GM20000 (cell line): Measurements from ENCODE around the gene INSRR.

Experiments
- DNase-seq: peaks from one replicate; pipeline ENCODE4 v3.0.0; 2012; ENCODE audit warnings: low spot score
- CTCF ChIP-seq: IDR thresholded peaks from 2 replicates; pipeline ENCODE4 v1.5.1; 2012; ENCODE audit warnings: mild to moderate bottlenecking, control low read depth; ENCODE audit errors: extremely low read depth, missing control alignments

Gene INSRR

GRCh38 chr1:156873659-156874058, 14.7 kb upstream of the INSRR start:
- no peak for DNase-seq
- TF ChIP-seq CTCF: no peak

DNA sequence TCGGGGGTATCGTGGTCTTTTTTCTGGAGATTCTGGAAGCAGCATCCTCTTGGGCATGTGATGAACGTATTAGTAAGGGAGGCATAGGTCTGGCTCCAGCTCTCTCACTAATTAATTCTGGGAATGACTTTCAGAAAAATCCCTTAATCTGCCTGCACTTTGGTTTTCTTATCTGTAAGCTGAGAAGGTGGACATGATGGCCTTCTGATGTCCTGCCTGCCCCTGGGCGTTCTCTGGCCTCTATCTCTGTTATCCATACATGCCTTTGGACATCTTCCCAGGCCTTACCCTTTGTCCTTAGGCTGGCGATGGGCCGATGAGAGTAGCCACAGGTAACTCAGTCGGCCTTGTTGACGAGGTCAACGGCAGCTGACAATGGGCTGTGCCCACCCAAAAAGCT, 10.5 kb upstream of the INSRR start:
- no peak for DNase-seq
- no peak for TF ChIP-seq CTCF

DNA sequence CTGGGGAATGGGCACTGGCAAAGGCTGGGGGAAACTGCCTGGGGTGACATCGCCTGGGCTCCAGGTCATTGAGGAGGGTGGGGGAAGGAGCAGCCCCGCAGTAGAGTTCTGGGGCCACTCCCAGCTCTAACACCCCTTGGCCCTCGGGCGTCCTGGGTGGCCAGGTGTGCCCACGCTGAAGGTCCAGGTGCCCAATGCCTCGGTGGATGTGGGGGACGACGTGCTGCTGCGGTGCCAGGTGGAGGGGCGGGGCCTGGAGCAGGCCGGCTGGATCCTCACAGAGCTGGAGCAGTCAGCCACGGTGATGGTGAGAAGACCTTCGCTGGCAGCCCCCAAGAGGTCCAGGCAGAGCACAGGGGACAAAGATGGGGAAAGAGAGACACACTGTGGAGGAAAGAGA, 9.4 kb upstream of the INSRR start:
- no peak for DNase-seq
- TF ChIP-seq CTCF: no peak

DNA sequence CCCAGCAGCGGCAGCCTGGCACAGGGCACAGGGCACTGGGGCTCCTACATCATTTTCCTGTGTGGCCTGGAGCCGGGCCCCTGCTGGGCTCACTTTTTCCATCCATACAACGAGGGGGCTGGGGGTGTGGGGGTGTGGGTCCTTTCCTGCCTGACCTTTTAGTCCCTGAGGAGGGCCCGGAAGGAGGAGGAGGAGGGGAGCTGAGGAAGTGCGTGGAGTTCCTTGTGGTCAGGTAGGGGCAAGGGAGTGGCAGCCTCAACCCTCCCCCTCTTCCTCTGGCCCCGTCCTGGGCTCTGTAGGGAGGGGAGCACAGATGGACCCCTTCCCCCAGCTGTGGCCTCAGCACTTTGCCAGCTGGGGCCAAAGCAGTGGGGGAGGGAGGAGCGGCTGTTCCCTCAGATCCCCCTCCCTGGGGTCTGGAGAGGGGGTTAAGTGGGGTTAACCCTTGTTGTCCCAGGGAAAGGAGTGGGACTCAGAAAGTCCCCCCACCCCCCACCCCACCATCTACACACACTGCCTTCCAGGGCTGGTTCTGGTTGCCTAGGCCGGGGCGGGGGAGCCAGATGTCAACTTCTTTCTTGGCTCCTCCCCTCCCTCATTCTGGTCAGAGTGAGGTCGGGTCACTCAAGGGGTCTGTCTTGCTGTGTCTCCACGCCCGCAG, 7.5 kb upstream of the INSRR start:
- no peak for TF ChIP-seq CTCF
- DNase-seq: no peak

GRCh38 chr1:156865865-156866248, 6.9 kb upstream of the INSRR start:
- no peak for TF ChIP-seq CTCF

DNA sequence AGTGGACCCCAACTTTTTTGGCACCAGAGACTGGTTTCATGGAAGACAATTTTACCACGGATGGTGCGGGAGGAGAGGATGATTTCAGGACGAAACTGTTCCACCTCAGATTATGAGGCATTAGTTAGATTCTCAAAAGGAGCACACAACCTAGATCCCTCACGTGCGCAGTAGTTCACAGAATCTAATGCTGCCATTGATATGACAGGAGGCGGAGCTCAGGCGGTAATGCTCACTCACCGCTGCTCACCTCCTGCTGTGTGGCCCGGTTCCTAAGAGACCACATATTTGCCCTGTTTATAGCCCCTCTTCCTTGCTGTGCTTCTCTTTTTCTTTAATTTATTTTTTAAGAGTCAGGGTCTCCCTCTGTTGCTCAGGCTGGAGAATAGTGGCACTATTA, 6.3 kb upstream of the INSRR start:
- TF ChIP-seq CTCF: no peak

More at GRCh38 chr1:156865865-156866248, 6.9 kb upstream of the INSRR start:
- DNase-seq: no peak

GRCh38 chr1:156864796-156865195, 5.9 kb upstream of the INSRR start:
- DNase-seq: no peak

More for the DNA sequence above, 6.3 kb upstream of the INSRR start:
- DNase-seq: no peak

More at GRCh38 chr1:156864796-156865195, 5.9 kb upstream of the INSRR start:
- no peak for TF ChIP-seq CTCF
